ENCODE data around the gene SNX8. TPM values are rescaled to one million over a fixed set of nuclear protein-coding genes. Genes with fewer than 3 reads are reported as not detected.

SNX8 gene
- total RNA-seq, 1 donor from 2014 or later = 15.6 TPM

DNA sequence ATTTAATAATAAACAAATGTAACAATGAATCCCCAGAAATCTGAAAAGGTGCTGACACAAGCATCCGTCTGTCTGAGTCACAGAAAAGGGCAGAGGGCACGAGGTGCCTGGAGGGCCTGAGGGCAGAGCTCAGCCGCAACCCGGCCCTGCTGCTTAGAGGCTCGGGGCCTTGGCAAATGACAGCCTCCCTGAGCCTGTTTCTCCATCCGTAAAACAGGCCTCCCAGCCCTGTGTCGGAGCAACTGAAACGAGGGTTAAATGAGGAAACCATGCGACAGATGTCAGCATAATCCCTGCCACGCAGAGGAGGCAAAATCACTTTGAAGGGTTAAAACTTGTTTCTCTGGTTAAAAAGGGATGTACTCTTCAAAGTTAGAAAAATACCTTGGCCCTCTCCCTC, 47.3 kb downstream of the SNX8 start:
- Mint-ChIP-seq H3K9me3 (ENCODE audit: low read depth) (no peaks in the 10 kb centered on the region), H3K4me3 (ENCODE audit: low read depth) (no peak overlapping the region), H3K27me3 (peaks cover 3% of the 10 kb centered on the region), H3K27ac (no peak overlapping the region), H3K36me3 (ENCODE audit: insufficient read depth) (peaks cover 17% of the 10 kb centered on the region), H3K4me1 (ENCODE audit: low read depth) (peaks cover 6% of the 10 kb centered on the region)
- TF ChIP-seq, protein P1, sequence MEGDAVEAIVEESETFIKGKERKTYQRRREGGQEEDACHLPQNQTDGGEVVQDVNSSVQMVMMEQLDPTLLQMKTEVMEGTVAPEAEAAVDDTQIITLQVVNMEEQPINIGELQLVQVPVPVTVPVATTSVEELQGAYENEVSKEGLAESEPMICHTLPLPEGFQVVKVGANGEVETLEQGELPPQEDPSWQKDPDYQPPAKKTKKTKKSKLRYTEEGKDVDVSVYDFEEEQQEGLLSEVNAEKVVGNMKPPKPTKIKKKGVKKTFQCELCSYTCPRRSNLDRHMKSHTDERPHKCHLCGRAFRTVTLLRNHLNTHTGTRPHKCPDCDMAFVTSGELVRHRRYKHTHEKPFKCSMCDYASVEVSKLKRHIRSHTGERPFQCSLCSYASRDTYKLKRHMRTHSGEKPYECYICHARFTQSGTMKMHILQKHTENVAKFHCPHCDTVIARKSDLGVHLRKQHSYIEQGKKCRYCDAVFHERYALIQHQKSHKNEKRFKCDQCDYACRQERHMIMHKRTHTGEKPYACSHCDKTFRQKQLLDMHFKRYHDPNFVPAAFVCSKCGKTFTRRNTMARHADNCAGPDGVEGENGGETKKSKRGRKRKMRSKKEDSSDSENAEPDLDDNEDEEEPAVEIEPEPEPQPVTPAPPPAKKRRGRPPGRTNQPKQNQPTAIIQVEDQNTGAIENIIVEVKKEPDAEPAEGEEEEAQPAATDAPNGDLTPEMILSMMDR (IDR thresholded peaks at IDR 0.05; ENCODE audit: unreplicated experiment) = no peak
- no peak for DNase-seq (ENCODE audit: low spot score, unreplicated experiment)

DNA sequence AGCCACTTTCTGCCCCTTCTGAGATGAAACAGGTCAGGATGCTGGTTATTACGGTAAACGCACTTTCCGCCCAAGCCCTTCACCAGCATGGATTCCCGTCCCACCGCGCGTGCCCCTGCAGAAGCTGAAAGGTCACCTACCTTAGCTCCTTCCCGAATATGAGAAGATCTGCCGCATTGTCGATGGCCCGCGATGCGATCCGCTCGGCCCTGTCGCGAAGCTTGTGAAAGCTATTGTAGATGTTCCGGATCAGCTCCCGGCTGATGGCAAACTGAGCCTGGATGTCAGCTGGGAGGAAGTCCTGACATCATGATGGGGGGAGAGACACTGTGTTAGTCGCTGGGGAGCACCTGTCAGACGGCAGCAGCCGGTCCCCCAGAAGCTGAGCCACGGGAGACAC, 50.1 kb downstream of the SNX8 start:
- H3K27me3 Mint-ChIP-seq = no peaks in the 10 kb centered on the region
- peaks cover 13% of the 10 kb centered on the region for H3K36me3 Mint-ChIP-seq (ENCODE audit: insufficient read depth)
- H3K9me3 Mint-ChIP-seq (ENCODE audit: low read depth) = no peaks in the 10 kb centered on the region
- TF ChIP-seq, protein P1 (IDR thresholded peaks at IDR 0.05; ENCODE audit: unreplicated experiment) = no peak
- no peak overlapping the region for H3K4me3 Mint-ChIP-seq (ENCODE audit: low read depth)
- DNase-seq (ENCODE audit: low spot score, unreplicated experiment) = no peak
- H3K27ac Mint-ChIP-seq = no peak overlapping the region
- peaks cover 2% of the 10 kb centered on the region for H3K4me1 Mint-ChIP-seq (ENCODE audit: low read depth)

DNA sequence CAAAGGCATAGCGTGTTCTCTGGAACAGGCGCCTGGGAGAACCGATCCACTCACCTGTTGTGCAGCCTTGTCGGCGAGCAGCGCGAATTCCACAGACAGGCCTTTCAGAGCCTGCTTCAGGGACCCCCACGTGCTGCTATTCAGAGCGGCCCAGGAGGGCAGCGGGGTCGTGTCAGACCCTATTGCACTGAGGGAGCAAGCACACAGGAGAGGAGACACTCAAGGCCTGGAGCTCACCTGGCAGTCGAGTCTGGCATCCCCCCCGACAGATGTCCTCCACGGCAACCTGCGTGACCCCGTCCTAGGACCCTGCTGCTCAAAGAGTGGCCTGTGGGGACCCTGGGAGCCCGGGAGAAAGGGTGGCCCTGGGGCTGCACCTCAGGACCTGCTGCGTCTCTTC, 51.1 kb downstream of the SNX8 start:
- DNase-seq (ENCODE audit: low spot score, unreplicated experiment) = no peak
- H3K4me3 Mint-ChIP-seq (ENCODE audit: low read depth) = no peak overlapping the region
- no peaks in the 10 kb centered on the region for H3K9me3 Mint-ChIP-seq (ENCODE audit: low read depth)
- no peaks in the 10 kb centered on the region for H3K27me3 Mint-ChIP-seq
- H3K36me3 Mint-ChIP-seq (ENCODE audit: insufficient read depth) = peaks cover 11% of the 10 kb centered on the region
- no peak overlapping the region for H3K27ac Mint-ChIP-seq
- no peaks in the 10 kb centered on the region for H3K4me1 Mint-ChIP-seq (ENCODE audit: low read depth)
- TF ChIP-seq, protein P1 (IDR thresholded peaks at IDR 0.05; ENCODE audit: unreplicated experiment) = no peak

DNA sequence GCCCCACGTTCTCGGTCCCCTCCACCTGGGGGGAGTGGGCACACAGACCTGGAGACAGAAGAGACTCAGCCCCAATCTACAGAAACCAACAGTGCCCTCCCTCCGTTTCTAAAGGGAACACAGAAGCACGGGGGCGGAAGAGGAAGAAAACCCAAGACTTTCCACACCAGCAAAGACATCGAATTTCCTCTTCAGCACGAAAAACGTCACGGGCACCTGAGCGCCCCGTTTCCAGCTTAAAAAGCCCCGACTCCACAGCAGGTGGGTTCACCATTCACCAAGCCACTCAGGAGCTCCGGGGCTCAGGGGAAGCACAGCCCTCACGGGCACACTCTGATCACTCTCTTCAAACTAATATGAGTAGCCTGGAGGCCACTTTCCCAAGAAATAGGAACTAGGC, 52.6 kb downstream of the SNX8 start:
- no peaks in the 10 kb centered on the region for H3K9me3 Mint-ChIP-seq (ENCODE audit: low read depth)
- peaks cover 8% of the 10 kb centered on the region for H3K36me3 Mint-ChIP-seq (ENCODE audit: insufficient read depth)
- no peak overlapping the region for H3K4me3 Mint-ChIP-seq (ENCODE audit: low read depth)
- no peaks in the 10 kb centered on the region for H3K27me3 Mint-ChIP-seq
- TF ChIP-seq, protein P1 (IDR thresholded peaks at IDR 0.05; ENCODE audit: unreplicated experiment) = no peak
- H3K4me1 Mint-ChIP-seq (ENCODE audit: low read depth) = no peaks in the 10 kb centered on the region
- DNase-seq (ENCODE audit: low spot score, unreplicated experiment) = no peak
- no peak overlapping the region for H3K27ac Mint-ChIP-seq

DNA sequence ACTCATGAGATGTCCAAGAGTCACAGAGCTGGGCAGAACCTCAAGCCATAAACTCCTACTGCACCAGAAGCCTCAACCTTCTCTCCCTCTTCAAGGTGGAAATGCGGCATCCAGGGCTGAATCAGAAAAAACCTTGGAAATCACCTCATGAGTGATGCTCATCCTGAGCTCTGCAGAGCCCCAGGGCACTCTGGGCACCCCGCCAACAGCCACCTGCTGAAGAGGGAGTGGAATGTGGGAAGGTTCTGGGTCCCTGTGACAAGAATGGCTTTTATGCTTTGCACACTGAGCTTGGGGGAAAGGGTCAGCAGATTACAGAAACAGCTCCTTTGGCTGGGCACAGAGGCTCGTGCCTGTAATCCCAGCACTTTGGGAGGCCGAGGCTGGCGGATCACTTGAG, 53.4 kb downstream of the SNX8 start:
- no peaks in the 10 kb centered on the region for H3K4me1 Mint-ChIP-seq (ENCODE audit: low read depth)
- H3K27ac Mint-ChIP-seq = no peak overlapping the region
- TF ChIP-seq, protein P1 (IDR thresholded peaks at IDR 0.05; ENCODE audit: unreplicated experiment) = no peak
- no peaks in the 10 kb centered on the region for H3K27me3 Mint-ChIP-seq
- no peaks in the 10 kb centered on the region for H3K9me3 Mint-ChIP-seq (ENCODE audit: low read depth)
- DNase-seq (ENCODE audit: low spot score, unreplicated experiment) = no peak
- no peak overlapping the region for H3K4me3 Mint-ChIP-seq (ENCODE audit: low read depth)
- peaks cover 8% of the 10 kb centered on the region for H3K36me3 Mint-ChIP-seq (ENCODE audit: insufficient read depth)
